LNCaP clone FGC (cell line): Measurements from ENCODE around the gene MPND.

Experiments
- DNase-seq: peaks from one replicate; pipeline ENCODE4 v3.0.0-alpha.2; 2011; ENCODE audit warnings: low read depth
- H3K4me3 ChIP-seq: 2 replicates; pipeline ENCODE4 v1.5.1; 2011; ENCODE audit warnings: mild to moderate bottlenecking, low read depth, low read length, control low read depth
- TF ChIP-seq, protein P1 (sequence below): IDR thresholded peaks from 2 replicates; pipeline ENCODE4 v1.5.1; 2012; ENCODE audit warnings: mild to moderate bottlenecking; ENCODE audit not compliant: control insufficient read depth, insufficient read depth; ENCODE audit errors: extremely low read depth

MPND gene

DNA sequence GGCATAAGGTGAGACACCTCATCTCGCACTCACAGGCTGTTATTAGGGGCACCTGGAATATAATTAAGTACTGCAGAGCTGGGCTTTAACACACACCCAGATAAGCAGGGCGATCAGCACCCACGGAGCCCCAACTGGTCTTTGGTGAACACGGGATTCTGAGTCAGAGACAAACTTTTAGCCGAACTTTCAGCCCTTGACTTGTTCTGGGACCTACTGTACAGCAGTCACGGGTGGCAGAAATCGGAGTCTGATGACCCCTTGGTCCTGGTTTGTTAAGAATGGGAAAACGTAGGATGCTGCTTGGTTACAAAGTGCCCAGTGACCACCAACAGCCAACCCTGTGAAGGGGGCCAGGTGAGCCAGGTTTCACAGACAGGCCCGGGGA, 47.9 kb downstream of the MPND start:
- TF ChIP-seq, protein P1, sequence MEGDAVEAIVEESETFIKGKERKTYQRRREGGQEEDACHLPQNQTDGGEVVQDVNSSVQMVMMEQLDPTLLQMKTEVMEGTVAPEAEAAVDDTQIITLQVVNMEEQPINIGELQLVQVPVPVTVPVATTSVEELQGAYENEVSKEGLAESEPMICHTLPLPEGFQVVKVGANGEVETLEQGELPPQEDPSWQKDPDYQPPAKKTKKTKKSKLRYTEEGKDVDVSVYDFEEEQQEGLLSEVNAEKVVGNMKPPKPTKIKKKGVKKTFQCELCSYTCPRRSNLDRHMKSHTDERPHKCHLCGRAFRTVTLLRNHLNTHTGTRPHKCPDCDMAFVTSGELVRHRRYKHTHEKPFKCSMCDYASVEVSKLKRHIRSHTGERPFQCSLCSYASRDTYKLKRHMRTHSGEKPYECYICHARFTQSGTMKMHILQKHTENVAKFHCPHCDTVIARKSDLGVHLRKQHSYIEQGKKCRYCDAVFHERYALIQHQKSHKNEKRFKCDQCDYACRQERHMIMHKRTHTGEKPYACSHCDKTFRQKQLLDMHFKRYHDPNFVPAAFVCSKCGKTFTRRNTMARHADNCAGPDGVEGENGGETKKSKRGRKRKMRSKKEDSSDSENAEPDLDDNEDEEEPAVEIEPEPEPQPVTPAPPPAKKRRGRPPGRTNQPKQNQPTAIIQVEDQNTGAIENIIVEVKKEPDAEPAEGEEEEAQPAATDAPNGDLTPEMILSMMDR, result no peak
- peak overlapping the region; percentile 48; the same call in 1 of the 2 replicates for H3K4me3 ChIP-seq
- no peak for DNase-seq

DNA sequence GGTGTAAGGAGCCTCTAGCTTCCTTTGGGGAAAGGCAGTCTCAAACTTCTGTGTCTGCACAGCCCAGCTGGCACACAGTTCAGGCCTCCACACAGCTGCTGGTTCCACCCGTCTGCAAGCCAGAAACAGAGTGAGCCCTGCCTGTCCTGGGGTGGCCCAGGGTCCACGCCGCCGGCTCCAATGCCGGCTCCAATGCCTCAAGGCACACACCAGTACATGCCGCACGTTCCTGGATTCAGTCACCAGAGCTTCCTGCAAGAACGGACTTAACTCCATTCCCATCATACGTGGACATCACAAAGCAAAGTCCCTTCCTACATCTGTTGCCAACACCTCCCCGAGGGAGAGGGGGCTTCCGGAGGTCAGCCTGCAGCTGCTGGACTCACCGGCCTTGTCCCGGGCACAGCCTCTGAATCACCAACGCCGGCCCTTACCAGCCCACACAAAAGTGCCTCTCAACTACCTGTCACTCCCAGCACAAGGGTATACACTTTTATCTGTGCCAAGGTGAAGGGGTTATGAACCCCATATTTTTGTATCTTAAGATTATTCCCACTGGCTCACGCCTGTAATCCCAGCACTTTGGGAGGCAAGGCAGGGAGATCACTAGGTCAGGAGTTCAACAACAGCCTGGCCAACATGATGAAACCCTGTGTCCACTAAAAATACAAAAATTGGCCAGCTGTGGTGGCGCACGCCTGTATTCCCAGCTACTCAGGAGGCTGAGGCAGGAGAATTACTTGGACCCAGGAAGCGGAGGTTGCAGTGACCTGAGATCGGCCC, 48.5 kb downstream of the MPND start:
- TF ChIP-seq, protein P1, result no peak
- no peak for DNase-seq
- no peak overlapping the region for H3K4me3 ChIP-seq

DNA sequence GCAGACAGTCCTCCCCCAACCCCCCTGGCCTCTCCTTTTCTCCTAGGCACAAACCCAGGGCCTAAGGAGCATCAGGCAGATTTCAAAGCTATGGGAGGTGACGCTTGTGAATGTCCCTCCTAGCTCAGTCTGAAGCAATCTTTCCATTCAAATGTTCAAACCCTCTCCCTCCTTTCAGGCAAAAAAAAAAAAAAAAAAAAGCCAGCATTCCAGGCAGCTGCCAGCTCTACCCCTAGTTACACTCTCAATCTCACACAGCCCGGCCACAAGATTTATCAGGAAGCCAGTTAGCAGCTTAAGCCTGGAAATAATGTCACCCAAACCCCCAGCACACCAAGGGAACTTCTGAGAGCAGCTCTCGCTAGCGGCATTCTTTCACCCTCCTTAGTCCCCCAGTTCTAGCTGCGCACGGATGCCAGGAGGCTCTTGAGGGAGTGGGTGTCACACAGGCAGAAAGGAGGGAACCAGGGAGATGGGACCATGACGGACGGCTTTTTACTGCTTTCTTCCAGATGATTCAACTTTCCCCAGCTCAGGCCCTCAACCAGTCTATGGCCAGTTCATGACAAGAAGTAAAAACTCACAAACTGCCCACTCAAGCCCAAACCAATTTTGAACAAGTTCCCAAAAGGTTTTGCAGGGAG, 50.7 kb downstream of the MPND start:
- TF ChIP-seq, protein P1, result no peak
- H3K4me3 ChIP-seq, result no peak overlapping the region
- DNase-seq, result no peak

DNA sequence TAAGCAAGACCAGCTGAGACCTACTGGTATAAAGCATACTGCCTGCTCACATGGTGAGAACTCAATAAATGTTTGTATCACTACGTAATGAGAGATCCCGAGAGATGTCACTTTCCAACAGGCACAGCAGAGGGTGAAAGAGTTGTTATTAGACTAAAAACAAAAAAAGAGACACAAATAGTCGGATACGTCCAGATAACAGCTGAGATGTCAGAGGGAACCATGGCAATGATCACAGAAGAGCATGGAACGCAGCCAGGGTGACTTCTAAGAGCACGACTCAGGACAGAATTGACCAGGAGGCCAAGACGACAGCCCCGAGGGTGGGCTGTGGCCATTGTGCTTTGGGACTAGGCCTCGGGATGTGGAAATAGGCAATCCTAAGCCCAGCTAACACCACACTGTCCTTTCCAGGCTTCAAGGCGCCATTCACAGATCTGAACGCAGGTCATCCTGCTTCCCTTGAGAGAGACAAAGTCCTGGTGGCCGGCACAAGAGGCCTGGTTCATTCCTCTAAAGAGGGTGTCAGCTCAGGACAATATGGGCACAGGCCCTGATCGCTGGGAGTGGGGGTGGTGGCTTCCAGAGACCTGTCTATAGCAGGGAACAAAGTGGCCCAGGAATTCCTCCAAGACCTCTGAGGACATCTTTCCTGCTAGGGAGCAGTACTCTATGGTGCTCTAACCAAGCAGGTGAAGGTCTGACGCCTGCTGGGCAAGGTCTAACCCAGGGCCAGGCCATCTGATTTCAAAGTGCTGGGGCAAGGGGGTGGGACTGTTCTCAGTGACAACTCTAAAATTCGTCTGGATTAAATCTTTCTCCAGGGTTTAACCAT, 53.8 kb downstream of the MPND start:
- H3K4me3 ChIP-seq, result no peak overlapping the region
- no peak for DNase-seq
- TF ChIP-seq, protein P1, result no peak

DNA sequence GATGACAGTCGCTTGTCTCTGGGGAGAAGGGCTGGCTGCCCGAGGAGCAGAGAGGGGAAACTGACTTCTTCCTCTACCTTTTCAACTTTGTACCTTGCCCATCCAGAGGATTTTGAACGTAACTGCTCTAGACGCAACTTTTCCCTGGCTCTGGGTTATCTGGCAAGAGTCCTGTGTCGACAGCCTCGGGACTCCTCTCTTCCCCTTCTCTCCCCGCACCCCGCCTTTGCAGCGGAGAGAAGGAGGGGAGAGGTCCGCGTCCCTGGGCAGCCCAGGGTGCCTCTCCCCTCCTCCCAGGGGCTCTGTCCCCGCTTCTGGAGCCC, 56.4 kb downstream of the MPND start:
- DNase-seq, result no peak
- TF ChIP-seq, protein P1, result no peak
- H3K4me3 ChIP-seq, result peak overlapping the region; percentile 79

DNA sequence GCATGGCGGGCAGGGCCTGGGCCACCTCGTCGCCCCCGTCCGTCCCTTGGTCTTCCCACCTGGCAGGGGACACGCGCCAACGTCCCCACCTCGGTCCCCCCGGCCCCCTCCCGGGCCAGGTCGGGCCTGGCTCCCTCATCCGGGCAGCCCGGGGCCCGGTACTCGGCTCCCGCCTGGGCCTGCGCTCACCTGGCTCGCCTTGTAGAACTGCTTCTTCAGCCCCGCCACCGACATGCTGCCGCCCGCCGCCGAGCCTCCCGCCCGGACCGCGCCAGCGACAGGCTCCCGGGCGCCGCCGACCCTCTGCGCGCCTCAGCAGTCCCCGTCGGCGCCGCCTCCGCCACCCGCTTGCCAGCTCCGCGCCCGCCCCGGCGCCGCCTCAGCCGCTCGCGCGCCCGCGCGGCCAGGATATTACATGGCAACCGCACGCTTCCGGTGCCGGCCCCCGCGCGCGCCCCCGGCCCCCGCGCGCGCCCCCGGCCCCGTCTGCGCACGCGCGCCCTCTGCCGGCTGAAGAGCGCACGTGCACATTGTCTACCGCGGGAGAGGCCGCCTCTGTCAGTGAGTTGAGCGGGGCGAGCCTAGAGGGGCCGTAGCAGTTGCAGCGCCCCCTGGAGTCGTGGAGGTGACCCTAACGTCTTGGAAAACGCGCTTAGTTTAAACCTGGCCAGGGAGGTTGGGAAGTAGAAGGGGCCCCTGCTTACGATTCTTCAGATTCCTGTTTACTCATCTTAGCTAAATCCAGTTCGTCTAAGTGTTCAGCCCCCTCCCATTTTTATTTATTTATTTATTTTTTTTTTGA, 57.0 kb downstream of the MPND start, which contains the start of gene SH3GL1:
Gene SH3GL1 (minus strand): TSS at position 413 of the 802 bp plus-strand sequence. CDS start 179 bp downstream, at position 234.
- peak; percentile 76 for DNase-seq
- peak within 1 kb of the TSS; percentile 96 for H3K4me3 ChIP-seq
- TF ChIP-seq, protein P1, result peak; percentile 100
